ENCODE data around the gene ARHGAP12.
"Not testable (repeated sequence)": the region's sequence is repeated elsewhere in the genome, so short reads cannot be mapped to it uniquely, and the experiment has no call there.

The ARHGAP12 gene

GRCh38 chr10:31773749-31774298, 154.8 kb downstream of the ARHGAP12 start:
- no peak for DNase-seq (ENCODE audit: low read depth)
- TF ChIP-seq CTCF (IDR thresholded peaks at IDR 0.05; ENCODE audit: low read length, missing control alignments) = no peak

GRCh38 chr10:31771331-31771831, 157.2 kb downstream of the ARHGAP12 start:
- H3K4me3 ChIP-seq (replicated peaks; ENCODE audit: low read depth, low read length) = no peak overlapping the region

More at GRCh38 chr10:31773749-31774298, 154.8 kb downstream of the ARHGAP12 start:
- no peak overlapping the region for H3K4me3 ChIP-seq (replicated peaks; ENCODE audit: low read depth, low read length)

GRCh38 chr10:31770307-31770902, 158.2 kb downstream of the ARHGAP12 start:
- TF ChIP-seq CTCF (IDR thresholded peaks at IDR 0.05; ENCODE audit: low read length, missing control alignments) = peak; percentile 55
- H3K4me3 ChIP-seq (replicated peaks; ENCODE audit: low read depth, low read length) = no peak overlapping the region
- no peak for DNase-seq (ENCODE audit: low read depth)

More at GRCh38 chr10:31771331-31771831, 157.2 kb downstream of the ARHGAP12 start:
- peak; percentile 74 for DNase-seq (ENCODE audit: low read depth)
- no peak for TF ChIP-seq CTCF (IDR thresholded peaks at IDR 0.05; ENCODE audit: low read length, missing control alignments)

GRCh38 chr10:31769564-31769963, 159.1 kb downstream of the ARHGAP12 start:
- peak; percentile 46 for DNase-seq (ENCODE audit: low read depth)

GRCh38 chr10:31768935-31769334, 159.7 kb downstream of the ARHGAP12 start:
- H3K4me3 ChIP-seq (replicated peaks; ENCODE audit: low read depth, low read length) = not testable (repeated sequence)
- DNase-seq (ENCODE audit: low read depth) = peak; percentile 51

More at GRCh38 chr10:31769564-31769963, 159.1 kb downstream of the ARHGAP12 start:
- no peak for TF ChIP-seq CTCF (IDR thresholded peaks at IDR 0.05; ENCODE audit: low read length, missing control alignments)
- no peak overlapping the region for H3K4me3 ChIP-seq (replicated peaks; ENCODE audit: low read depth, low read length)

GRCh38 chr10:31768467-31768866, 160.2 kb downstream of the ARHGAP12 start:
- H3K4me3 ChIP-seq (replicated peaks; ENCODE audit: low read depth, low read length) = no peak overlapping the region
- DNase-seq (ENCODE audit: low read depth) = peak; percentile 79
- TF ChIP-seq CTCF (IDR thresholded peaks at IDR 0.05; ENCODE audit: low read length, missing control alignments) = no peak

GRCh38 chr10:31765541-31765940, 163.1 kb downstream of the ARHGAP12 start:
- no peak overlapping the region for H3K4me3 ChIP-seq (replicated peaks; ENCODE audit: low read depth, low read length)
- no peak for DNase-seq (ENCODE audit: low read depth)
- no peak for TF ChIP-seq CTCF (IDR thresholded peaks at IDR 0.05; ENCODE audit: low read length, missing control alignments)
